GM19372 (cell line): ENCODE results near the gene SPTSSB.

Experiments
- ATAC-seq: cut with Tn5 transposase; IDR thresholded peaks from one replicate; pipeline ENCODE4 v1.9.1; 2021; ENCODE audit warnings: mild to moderate bottlenecking, low read depth, moderate library complexity; ENCODE audit not compliant: unreplicated experiment

SPTSSB gene

GRCh38 chr3:161393310-161393709 is 22.0 kb upstream of the SPTSSB start:
- no peak for ATAC-seq

GRCh38 chr3:161392853-161393252 is 21.5 kb upstream of the SPTSSB start:
- ATAC-seq, result no peak

GRCh38 chr3:161390200-161390599 is 18.9 kb upstream of the SPTSSB start:
- ATAC-seq, result no peak

- ATAC-seq, result no peak
Observed at GRCh38 chr3:161389445-161390035, 18.2 kb upstream of the SPTSSB start.

- ATAC-seq, result no peak
Observed at GRCh38 chr3:161388855-161389254, 17.5 kb upstream of the SPTSSB start.

- ATAC-seq, result no peak
Observed at GRCh38 chr3:161386991-161387770, 15.9 kb upstream of the SPTSSB start.

GRCh38 chr3:161372321-161373260 is 1.3 kb upstream of the SPTSSB start:
- peak; percentile 44 for ATAC-seq

- ATAC-seq, result no peak
Observed at GRCh38 chr3:161369531-161369930, 1.8 kb downstream of the SPTSSB start.

GRCh38 chr3:161366094-161366493 is 5.2 kb downstream of the SPTSSB start:
- no peak for ATAC-seq

GRCh38 chr3:161358488-161358887 is 12.8 kb downstream of the SPTSSB start:
- no peak for ATAC-seq

GRCh38 chr3:161356287-161356686 is 15.0 kb downstream of the SPTSSB start:
- no peak for ATAC-seq

- ATAC-seq, result no peak
Observed at GRCh38 chr3:161355508-161355907, 15.8 kb downstream of the SPTSSB start.

GRCh38 chr3:161354554-161354953 is 16.8 kb downstream of the SPTSSB start:
- ATAC-seq, result no peak

- ATAC-seq, result no peak
Observed at GRCh38 chr3:161351330-161351729, 20.0 kb downstream of the SPTSSB start.

- no peak for ATAC-seq
Observed at GRCh38 chr3:161350916-161351315, 20.4 kb downstream of the SPTSSB start.

GRCh38 chr3:161349529-161350312 is 21.6 kb downstream of the SPTSSB start:
- no peak for ATAC-seq

GRCh38 chr3:161348796-161349400 is 22.4 kb downstream of the SPTSSB start:
- ATAC-seq, result no peak

- ATAC-seq, result no peak
Observed at GRCh38 chr3:161347726-161348125, 23.6 kb downstream of the SPTSSB start.

- ATAC-seq, result no peak
Observed at GRCh38 chr3:161345023-161345422, 26.3 kb downstream of the SPTSSB start.

GRCh38 chr3:161343986-161344385 is 27.3 kb downstream of the SPTSSB start:
- ATAC-seq, result no peak
